Loucy (cell line): ENCODE results near the gene LYSET.

Experiments used
- H2AFZ ChIP-seq: fragments of 200-600 bp; sonication (generic); 2 replicates; pipeline ENCODE4 v1.6.0; 2016; ENCODE audit warnings: antibody characterized with exemption, mild to moderate bottlenecking, low read length, moderate library complexity
- H3F3A ChIP-seq: fragments of 200-600 bp; 2 replicates; pipeline ENCODE4 v1.6.0; 2016; ENCODE audit warnings: antibody characterized with exemption, low read depth, mild to moderate bottlenecking
- H3K27me3 ChIP-seq: fragments of 200-600 bp; sonication (generic); 2 replicates; pipeline ENCODE4 v1.6.1; 2014; ENCODE audit warnings: low read length, mild to moderate bottlenecking; ENCODE audit not compliant: insufficient read depth, poor library complexity, severe bottlenecking
- H3K36me3 ChIP-seq: fragments of 200-600 bp; sonication (generic); 2 replicates; pipeline ENCODE4 v1.6.1; 2016; ENCODE audit warnings: low read length; ENCODE audit not compliant: insufficient read depth
- H3K4me1 ChIP-seq: fragments of 200-600 bp; sonication (generic); 2 replicates; pipeline ENCODE4 v1.5.1; 2014; ENCODE audit warnings: low read length, mild to moderate bottlenecking; ENCODE audit not compliant: insufficient read depth, poor library complexity, severe bottlenecking
- H3K4me2 ChIP-seq: fragments of 200-600 bp; sonication (generic); 2 replicates; pipeline ENCODE4 v1.6.0; 2014; ENCODE audit warnings: antibody characterized with exemption, low read length, low read depth, mild to moderate bottlenecking; ENCODE audit not compliant: poor library complexity, severe bottlenecking
- H3K4me3 ChIP-seq: fragments of 200-600 bp; sonication (generic); 2 replicates; pipeline ENCODE4 v1.5.1; 2014; ENCODE audit warnings: low read length, mild to moderate bottlenecking, mixed read lengths; ENCODE audit not compliant: poor library complexity, severe bottlenecking
- H3K79me2 ChIP-seq: fragments of 200-600 bp; sonication (generic); 2 replicates; pipeline ENCODE4 v1.6.1; 2014; ENCODE audit warnings: low read length; ENCODE audit not compliant: insufficient read depth
- H3K9ac ChIP-seq: fragments of 200-600 bp; sonication (generic); 2 replicates; pipeline ENCODE4 v1.6.0; 2014; ENCODE audit warnings: mild to moderate bottlenecking, low read depth, low read length, moderate library complexity; ENCODE audit not compliant: poor library complexity, severe bottlenecking
- H3K9me2 ChIP-seq: fragments of 200-600 bp; sonication (generic); replicated peaks from 2 replicates; pipeline ENCODE4 v1.6.1; 2016; ENCODE audit warnings: low read depth, low read length, mixed read lengths
- H3K9me3 ChIP-seq: fragments of 200-600 bp; sonication (generic); 2 replicates; pipeline ENCODE4 v1.6.1; 2014; ENCODE audit warnings: mild to moderate bottlenecking, antibody characterized with exemption, low read length, low read depth; ENCODE audit not compliant: insufficient read depth
- H4K20me1 ChIP-seq: fragments of 200-600 bp; sonication (generic); 2 replicates; pipeline ENCODE4 v1.6.0; 2014; ENCODE audit warnings: antibody characterized with exemption, low read length, mild to moderate bottlenecking; ENCODE audit not compliant: insufficient read depth, poor library complexity, severe bottlenecking
- CTCF ChIP-seq: fragments of 200-600 bp; sonication (generic); conservative IDR thresholded peaks from 2 replicates; pipeline ENCODE4 v1.5.1; 2014; ENCODE audit warnings: mild to moderate bottlenecking, antibody characterized with exemption, low read length
- EZH2phosphoT487 ChIP-seq: fragments of 200-600 bp; IDR thresholded peaks from 2 replicates; pipeline ENCODE4 v1.6.1; 2018; ENCODE audit warnings: antibody characterized with exemption, mild to moderate bottlenecking, moderate library complexity, borderline replicate concordance

Gene LYSET

GRCh38 chr14:93148979-93149378 is 36.1 kb upstream of the LYSET start:
- Histone ChIP-seq H3K4me2 (no peak overlapping the region), H3K4me3 (no peak overlapping the region), H3K9ac (no peak overlapping the region), H3K27me3 (no peaks in the 10 kb centered on the region), H3F3A (no peaks in the 10 kb centered on the region), H3K9me2 (no peaks in the 10 kb centered on the region), H3K36me3 (no peaks in the 10 kb centered on the region), H4K20me1 (no peaks in the 10 kb centered on the region), H3K79me2 (no peaks in the 10 kb centered on the region), H3K9me3 (no peaks in the 10 kb centered on the region), H3K4me1 (no peaks in the 10 kb centered on the region), H2AFZ (no peak overlapping the region)
- TF ChIP-seq CTCF = no peak
- TF ChIP-seq EZH2phosphoT487 = no peak

DNA sequence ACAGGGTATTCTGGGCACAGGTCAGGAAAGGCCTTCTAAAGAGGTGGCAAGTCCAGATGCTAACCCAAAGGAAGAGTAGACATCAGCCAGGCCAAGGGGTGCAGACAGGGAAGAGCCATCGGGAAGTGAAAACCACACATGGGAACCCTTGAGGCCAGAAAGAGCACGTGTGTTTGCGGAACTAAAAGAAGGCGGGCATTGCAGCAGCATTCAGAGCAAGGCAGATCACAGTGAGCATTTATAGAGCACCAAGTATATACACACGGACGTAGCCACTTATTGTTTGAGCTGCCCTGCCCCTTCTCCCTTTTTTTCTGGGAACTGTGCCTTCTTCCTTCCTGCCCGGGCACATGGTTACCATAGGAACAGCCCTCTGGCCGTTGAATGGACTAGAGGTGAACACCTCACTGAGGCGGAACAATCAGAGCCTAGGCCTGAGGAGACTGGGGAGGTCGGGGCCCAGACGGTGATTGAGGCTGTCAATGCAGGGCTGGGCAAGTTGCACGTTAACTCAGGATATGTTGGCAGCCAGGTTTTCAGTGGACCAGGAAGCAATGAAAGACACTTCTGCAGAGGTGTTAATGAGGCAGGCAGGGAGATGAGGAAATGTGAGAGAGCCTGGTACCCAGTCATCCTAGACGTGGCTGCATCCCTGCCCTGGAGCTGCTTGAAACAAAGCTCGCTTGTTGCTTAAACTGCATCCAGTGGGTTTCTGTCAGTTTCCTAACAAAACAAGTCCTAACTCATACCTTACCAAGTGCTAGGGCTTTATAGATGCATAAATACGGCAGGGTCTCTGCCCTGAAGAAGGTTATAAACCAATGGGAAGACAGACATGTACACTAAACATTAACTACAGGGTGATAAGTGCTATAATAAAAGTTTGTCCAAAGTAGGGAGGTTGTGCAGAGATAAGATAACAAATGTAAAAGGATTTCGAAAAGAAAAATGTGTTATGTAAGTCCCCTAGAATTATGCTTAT is 34.6 kb upstream of the LYSET start:
- TF ChIP-seq CTCF = no peak
- no peak for TF ChIP-seq EZH2phosphoT487
- Histone ChIP-seq H3F3A (no peaks in the 10 kb centered on the region), H3K9ac (no peak overlapping the region), H4K20me1 (no peaks in the 10 kb centered on the region), H3K9me2 (no peaks in the 10 kb centered on the region), H3K79me2 (no peaks in the 10 kb centered on the region), H2AFZ (no peak overlapping the region; the same call in 1 of the 2 replicates), H3K4me1 (no peaks in the 10 kb centered on the region), H3K27me3 (no peaks in the 10 kb centered on the region), H3K4me2 (no peak overlapping the region), H3K9me3 (no peaks in the 10 kb centered on the region), H3K36me3 (no peaks in the 10 kb centered on the region), H3K4me3 (no peak overlapping the region)

- no peak for TF ChIP-seq CTCF
- TF ChIP-seq EZH2phosphoT487 = no peak
- Histone ChIP-seq H3K79me2 (no peaks in the 10 kb centered on the region), H3K4me3 (no peak overlapping the region), H3K4me1 (no peaks in the 10 kb centered on the region), H3F3A (no peaks in the 10 kb centered on the region), H2AFZ (no peak overlapping the region), H3K9me3 (no peaks in the 10 kb centered on the region), H3K9ac (no peak overlapping the region), H3K27me3 (no peaks in the 10 kb centered on the region), H4K20me1 (no peaks in the 10 kb centered on the region), H3K4me2 (no peak overlapping the region), H3K36me3 (no peaks in the 10 kb centered on the region), H3K9me2 (no peaks in the 10 kb centered on the region)
Observed at GRCh38 chr14:93153121-93153520, 32.0 kb upstream of the LYSET start.
